ENCODE results near the gene PGA3.
"Not testable (repeated sequence)": the region's sequence is repeated elsewhere in the genome, so short reads cannot be mapped to it uniquely, and the experiment has no call there.

Gene PGA3

DNA sequence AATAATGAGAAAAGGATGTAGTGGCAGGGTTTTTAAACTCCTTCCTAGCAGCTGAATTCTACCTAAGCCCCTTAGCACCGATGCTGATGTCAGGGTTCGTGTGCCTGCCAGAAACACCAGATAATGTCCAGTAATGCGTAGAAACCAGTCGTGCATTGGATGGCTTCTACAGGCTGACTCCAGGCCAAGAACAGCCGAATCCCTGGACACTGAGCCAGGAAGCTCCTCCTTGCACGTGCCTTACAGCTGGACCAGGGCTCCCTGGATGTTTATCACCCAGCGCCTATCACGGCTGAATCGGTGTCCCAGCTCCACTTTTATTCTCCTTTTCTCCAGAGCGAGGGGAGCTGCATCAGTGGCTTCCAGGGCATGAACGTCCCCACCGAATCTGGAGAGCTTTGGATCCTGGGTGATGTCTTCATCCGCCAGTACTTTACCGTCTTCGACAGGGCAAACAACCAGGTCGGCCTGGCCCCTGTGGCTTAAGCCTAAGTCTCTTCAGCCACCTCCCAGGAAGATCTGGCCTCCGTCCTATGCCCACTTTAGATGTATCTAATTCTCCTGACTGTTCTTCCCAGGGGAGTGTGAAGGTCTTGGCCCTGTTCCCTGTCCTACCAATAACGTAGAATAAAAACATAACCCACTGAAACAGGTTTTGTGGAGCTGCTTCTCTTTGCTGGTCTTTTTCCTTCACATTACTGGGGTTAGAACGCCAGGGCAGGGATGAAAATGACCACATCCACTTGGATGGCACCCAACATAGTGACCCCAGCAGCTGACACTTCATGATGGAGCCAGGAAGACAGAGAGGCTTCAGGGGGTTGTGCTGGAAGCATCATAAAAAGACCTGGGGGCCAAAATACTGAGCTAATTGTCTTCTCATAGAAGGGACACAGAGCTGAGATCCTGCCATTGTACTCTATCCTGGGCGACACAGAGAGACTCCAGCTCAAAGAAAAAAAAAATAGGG lies 47.8 kb downstream of the PGA3 start:
- not testable (repeated sequence) for DNase-seq (ENCODE audit: low read depth)

DNA sequence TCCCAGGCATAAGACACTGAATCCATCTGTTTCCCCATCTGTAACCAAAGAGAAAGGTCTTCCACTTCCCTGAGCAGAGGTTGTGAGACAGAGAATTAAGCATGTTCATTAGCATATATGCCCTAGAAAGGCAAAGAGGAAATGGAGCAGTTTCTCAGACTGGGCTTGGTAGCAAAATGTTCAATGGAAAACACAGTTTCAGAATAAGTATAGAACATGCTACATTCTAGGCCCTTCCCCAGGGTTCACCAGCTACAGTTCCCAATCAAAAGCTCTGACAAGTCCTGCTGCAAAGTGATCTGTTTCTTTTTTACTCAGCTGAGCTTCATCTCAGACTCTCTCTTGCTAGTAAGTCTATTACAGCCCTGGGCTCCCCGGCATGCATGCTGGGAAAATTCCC lies 49.0 kb downstream of the PGA3 start:
- not testable (repeated sequence) for DNase-seq (ENCODE audit: low read depth)

DNA sequence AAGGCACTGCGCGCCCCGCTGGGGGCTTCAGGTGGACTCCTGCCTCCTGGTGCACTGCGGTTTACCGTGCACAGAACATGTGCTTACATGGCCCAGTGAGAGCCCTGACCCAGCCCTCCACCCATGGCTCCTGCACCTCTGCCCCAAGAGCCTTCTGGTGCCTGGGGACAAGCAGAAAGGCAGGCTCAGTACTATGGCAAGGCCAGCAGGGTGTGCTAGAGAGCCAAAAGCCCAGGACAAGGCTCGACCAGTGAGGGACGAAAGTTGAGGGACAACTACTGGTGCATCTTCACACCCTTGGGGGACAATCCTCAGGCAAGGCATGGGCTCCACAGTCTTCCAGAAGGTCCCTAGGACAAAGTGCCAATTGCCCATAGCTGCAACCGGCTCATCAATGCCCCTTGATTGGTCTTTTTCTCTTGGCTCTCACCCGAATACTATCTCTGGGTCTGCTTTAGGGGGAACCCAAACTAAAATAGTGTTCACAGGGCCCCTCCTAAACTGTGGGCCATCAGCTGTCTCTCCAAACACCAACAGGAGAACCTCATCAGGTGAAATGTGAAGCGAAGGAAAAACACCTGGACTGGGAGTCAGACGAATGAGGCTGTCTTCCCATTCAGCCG lies 51.2 kb downstream of the PGA3 start:
- peak; percentile 50 for DNase-seq (ENCODE audit: low read depth)

GRCh38 chr11:61256710-61257482 lies 53.6 kb downstream of the PGA3 start:
- DNase-seq (ENCODE audit: low read depth): no peak

DNA sequence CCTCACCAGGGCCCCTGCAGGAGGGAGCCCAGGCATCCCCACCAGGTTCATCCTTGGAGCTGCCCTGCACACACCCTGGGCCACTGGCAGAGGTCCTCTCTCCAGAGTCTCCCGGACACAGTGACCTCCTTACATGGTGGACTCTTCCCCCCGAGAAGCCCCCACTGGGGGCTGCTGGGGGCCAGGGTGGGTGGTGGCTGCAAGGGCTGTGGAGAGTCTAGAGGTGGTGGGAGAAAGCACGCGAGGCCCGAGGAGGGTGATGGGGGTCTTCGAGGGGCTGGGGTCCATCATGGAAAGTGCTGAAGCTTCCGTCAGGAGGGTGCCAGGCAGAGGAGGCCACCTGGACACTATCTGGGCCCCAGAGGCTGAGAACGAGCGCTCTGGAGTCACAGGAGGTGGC lies 55.2 kb downstream of the PGA3 start:
- DNase-seq (ENCODE audit: low read depth): no peak

DNA sequence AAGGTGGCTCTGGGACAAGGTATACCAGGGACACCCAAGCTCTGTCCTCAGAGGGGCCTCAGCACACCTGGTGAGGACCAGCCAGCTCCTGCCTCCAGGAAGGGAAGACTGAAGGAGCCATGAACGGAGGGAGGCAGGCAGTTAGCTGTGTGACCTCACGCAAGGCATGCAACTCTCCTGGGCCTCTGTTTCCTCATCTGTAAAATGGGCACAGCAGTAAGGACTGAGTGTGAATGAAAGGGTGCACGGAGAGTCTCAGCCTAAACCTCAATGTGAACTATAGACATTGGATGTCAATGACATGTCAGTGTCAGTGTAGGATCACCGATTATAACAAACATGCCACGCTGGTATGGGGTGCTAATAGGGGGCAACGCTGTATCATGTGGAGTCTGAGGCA lies 56.0 kb downstream of the PGA3 start:
- no peak for DNase-seq (ENCODE audit: low read depth)
